ENCODE measurements around the gene LPP.
"Not testable (repeated sequence)": the region's sequence is repeated elsewhere in the genome, so short reads cannot be mapped to it uniquely, and the experiment has no call there.

LPP gene

DNA sequence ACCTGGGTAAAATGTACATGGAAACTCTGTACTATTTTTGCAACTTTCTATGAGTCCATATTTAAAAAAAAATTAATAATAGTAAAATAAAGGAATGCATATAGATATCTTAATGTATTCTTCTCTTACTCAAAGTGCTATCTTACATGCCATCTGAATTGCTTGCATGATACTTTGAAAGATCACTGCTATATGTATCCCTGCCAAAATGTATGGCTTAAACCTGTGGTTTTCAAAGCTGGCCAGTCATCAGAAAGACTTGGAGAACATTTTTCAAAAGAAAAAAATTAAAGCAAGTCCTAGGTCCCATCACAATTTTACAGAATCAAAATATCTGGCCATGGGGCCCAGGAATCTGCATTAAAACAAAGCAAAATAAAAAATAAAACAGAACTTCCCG lies 262.1 kb downstream of the LPP start:
- no peak for DNase-seq

DNA sequence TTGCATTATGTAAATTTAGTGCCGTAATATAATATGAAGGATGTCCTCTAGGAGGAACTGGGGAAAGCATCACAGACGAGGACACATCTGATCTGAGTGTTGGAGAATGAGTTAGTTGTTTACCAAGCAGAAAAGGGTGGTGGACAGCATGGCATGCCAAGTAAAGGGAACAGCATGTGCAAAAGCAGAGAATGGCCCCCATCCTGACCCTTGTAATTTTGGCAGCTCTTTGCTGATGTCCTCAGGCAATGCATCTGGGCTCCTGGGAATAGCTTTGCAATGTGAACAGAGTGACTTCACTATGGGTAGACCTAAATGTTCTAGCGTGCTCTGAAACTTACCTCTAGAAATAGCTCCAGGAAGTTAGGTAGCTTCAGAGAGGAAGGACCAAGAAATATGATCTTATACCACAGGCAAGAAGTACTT lies 263.3 kb downstream of the LPP start:
- no peak for DNase-seq

DNA sequence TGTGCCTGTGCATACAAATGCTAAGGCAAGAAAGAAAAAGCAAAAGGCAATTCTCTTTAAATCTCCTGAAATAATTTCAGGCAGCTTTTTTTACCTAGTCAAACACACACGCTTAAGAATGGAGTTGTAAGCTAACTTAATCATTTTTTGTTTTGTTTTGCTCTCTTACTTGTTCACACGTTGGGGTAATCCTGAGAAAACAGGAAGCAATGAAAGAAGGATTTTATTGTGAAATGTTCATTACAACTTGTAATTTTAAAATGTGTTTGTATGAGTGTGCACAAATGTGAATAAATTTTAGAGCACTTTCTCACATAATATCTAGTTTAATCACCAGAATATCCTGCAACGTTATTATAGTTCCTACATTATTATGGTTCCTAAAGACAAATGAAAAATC lies 263.8 kb downstream of the LPP start:
- no peak for DNase-seq

DNA sequence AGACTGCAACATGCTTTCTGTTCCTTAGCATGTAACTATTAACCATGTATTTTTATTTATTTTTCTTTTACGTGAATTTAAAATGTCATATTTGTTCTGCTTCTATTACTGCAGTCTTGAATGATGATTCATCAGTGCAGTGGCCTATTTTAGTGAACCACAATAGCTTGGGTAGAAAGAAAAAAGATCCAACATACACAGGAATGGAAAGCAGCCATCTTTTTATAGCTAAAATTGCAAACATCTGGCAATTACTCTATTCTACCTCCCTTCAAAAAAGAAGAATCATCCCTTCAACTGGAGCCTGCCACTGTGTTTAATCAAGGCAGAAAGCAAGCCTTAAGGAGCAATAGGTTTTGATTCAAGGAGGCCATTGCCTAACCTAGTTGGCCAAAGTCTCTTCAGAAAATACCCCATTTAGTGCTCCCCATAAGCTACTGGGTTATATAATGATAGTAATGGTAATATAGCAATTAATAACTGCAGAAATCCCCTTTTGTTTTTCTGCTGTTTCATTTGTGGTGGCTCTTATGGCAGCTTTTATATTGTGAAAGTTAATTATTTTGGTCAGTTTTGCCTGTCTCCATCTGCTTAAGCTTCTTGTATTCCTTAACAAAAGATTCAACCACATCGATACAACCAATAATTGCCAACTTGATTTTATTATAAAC lies 267.3 kb downstream of the LPP start:
- DNase-seq, result no peak

DNA sequence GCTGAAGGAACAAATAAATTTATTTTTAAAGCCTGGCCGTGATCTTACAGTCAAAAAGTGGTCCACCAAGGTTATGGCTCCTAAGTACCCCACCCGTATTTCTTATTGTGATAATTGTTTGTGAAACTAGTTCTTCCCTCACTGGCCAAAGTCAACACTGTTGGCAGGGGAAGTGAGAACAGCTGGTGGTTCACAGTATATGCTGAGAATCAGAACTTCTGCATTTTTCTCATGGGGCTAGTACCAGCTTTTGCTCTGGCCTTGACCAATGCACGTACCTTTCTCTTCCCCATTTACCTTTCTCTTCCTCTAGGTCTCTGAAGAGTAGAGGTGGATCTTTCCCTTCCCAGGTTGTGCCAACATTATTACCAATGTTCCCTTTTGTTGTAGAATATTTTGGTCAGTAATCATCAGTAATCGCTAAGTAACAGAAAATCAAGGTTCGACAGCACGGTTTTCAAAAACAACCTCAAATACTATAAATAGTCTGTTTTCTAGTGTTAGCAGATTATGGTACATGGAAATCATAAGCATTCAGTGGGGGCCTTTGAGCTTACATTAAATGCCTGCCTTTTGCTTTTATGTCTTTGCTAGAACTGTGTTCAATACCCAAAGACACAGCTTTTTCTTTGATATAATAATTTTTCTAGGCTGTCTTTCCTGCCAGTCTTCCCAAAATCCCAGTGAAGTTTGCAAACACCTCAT lies 268.0 kb downstream of the LPP start:
- DNase-seq, result no peak

DNA sequence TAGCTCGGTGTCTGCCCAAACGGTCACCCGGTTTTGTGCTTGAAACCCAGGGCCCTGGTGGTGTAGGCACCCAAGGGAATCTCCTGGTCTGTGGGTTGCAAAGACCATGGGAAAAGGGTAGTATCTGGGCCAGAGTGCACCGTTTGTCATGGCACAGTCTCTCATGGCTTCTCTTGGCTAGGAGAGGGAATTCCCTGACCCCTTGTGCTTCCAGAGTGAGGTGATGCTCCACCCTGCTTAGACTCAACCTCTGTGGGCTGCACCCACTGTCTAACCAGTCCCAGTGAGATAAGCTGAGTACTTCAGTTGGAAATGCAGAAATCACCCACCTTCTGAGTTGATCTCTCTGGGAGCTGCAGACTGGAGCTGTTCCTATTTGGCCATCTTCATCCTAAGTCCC lies 274.0 kb downstream of the LPP start:
- not testable (repeated sequence) for DNase-seq

DNA sequence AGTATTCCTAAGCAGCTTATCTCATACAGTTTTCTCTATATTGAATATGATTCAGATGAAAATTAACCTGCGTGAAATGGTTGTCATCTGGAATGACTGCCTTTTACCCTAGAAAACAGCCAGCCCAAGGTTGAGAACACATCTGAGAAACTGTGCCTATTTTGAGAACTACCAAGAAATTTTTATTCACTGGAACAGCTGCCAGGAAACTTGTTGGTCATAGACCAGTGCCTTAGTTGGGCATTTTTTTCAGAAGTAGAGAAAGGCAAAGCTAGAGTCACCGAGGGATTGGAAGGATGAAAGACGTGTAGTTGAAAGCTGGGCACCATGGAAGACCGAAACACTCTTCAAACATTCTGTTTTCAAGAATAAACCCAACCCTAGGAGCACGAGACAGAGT lies 277.1 kb downstream of the LPP start:
- DNase-seq, result no peak

DNA sequence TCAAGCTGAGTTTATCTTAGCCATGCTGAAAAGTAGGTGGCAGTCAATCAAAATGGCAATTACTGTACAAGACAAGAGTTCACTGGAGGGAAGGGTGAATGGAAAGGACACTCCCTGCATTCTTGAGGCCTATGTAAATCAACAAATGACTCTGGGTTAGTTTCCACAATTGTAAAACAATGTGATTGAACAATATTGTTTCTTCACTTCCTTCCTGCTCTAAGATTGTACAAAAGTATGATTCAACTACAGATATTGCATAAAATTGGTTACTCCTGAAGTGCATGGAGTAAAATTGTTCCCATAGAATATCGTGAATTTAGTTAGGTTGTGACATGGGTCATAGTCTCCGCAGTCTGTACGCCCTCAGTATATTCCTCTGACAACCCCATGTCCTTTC lies 277.6 kb downstream of the LPP start:
- DNase-seq, result no peak

DNA sequence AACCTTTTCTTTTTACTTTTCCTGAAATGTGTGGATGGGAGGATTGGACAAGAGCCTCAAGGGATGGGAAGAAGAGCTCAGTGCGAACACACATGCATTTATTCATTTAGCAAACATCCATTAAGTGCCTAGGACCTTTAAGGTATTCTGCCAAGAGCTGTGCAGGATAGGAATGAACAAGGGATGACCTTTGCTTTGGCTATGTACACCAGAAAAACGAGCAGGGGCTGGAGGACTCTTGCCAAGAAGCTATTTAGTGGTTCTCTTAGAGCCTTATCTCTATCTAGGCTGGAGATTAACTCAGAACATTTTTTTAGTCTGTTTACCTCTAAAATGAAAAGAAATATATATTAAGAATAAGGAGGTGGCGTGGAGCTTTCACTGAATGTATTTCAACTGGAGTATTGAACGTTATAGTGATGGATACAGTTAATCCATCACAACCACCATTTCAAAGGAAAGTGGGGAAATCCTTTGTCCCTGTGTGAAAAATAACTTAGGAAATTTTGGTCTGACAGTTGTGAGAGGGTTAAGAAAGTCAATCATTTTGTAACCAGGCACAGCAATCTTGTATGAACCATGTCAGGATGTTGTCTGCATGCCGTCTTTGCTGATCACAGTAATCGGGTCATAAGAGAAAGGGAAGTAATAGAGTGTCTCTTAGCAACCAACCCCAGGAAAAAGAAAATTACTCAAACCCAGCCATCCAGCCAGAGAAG lies 279.0 kb downstream of the LPP start:
- no peak for DNase-seq

DNA sequence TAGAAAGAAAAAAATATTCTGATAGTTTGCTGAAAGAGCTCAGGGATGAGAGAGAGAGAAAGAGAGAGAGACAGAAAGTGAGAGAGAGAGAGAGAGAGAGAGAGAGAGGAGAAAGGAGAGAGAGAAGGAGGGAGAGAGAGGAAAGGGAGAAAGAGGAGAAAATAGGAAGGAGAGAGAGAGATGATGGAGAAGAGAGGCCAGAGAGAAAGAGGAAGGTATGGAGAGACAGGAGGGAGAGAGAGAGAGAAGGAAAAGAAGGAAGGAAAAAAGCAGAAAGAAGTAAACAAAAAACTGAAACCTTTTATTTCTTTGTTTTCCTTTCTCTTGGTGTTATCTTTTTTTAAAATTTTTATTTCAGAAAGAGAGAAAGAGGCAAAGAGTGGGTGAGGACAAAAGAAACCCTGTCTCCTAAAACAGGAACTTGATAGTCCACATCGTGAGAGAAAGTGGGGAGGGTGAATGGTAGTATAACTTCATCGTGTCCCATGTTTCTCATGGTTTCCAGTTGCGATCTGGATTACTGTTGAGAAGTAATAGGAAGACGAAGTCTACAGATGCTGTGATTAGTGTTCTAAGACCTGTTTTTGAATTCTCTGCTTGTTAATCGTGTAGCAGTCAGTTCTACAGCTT lies 279.7 kb downstream of the LPP start:
- no peak for DNase-seq

DNA sequence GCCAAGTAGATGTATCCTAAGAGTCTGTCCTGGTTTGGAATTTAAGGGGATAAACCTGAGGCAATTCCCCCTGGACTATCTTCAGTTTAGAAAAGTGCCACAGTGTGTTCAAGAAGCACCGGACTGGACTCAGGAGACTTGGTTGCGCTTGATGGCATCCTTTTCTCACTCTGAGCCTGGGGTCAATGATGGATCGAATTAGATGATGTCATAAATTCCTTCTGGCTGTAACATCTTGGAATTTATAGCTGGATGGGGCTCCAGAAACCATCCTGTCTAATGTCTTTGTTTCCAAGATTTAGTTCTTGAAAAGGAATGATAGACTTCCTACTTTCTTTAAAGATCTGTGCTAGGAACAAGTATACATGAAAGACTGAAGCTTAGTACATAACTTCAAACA lies 280.6 kb downstream of the LPP start:
- DNase-seq, result no peak

DNA sequence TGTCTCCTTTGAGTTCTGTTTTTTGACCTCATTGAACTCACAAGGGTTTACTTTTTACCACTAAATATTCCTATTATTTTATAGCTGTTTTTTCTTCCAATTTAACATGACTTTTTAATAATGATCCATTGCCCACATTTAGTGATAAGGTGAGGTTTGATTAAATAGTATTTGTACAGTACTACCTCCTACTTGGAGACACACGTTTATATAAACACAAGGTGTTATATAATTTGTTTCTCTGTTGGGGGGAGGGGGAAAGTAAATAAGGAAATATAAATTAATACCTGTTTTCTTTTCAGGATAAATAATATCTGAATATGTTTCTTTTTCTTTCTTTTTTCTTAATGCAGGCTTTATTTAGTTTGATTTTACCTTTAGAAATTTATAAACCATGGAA lies 281.3 kb downstream of the LPP start:
- DNase-seq, result no peak

DNA sequence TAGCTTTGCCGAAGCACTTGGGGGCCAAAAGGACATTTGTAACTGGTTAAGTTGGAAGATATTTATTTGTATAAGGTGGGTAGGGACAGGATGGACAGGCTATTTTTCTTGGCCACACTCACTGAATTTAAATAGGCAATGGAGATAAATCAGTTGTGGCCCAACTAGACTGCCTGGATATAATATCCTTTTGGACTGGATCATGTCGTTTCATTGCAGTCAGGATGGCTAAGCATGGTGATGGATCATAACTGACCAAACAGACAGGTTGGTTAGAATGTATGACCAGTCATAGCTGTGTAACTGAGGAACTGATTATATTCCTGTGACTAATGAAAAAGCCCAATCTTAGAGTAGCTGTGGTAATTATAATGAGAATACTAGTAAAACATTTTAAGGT lies 284.0 kb downstream of the LPP start:
- DNase-seq, result no peak

DNA sequence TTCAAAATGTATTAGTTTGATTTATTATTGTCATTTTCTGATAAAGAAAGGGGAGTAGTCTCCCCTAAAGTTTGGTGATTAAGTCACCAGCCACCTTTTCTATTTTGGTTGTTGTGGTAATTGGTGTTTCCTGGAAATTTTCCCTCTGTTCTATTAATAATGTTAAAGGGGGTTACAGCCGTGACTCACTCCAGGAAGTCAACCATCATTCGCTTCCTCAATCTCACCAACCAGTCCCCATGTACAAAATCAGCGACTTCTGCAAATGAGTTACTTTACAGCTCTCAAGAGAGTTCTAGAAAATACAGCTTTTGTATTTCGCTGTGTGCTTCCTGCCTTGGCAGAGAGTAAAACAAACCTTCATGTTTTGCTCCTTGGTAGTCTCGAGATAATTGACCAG lies 285.1 kb downstream of the LPP start:
- DNase-seq, result no peak

DNA sequence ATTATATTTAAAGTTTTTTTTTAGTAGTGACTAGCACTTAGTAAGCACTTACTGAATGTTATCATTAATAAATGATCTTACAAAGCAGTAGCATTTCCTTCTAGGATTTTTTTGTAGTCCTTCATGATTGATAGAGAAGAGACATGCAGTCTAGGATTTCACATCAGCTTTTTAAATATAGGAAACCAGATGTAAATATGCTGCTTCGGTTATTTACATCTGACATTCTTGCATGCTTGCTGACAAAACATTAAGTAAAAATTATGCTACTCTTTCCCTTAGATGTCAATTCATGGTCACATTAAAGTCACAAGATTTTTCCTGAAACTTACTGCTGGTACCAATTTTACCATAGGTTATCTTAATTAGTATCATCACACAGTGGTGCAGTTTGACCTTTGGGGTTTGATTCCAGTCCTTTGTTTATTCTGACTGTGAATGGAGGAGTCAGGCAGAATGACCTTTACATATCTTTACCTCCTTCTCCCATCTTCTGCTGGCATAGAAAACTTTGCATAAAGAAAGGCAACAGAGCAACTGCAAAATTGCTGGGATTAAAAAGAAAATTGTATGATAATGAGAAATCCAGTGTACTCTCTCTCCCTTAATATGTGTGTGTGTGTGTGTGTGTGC lies 286.5 kb downstream of the LPP start:
- no peak for DNase-seq

DNA sequence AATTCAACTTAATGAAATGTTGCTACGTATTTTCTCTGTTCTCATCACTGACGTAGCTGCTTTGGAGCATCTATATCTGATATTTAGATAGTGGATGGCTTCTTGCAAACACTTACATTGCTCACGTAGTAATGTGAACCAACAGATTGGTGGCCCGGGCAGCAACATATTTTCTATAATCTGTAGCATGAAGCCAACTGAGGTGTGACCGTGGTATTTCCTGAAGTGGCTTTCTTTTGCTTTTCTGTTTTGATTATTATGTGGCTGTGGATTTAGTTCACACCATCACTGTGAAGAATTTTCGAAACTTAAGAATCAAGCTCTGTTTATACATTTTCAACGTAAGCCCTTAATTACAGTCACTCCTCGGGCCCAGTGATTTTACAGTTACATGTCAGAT lies 288.5 kb downstream of the LPP start:
- DNase-seq, result no peak

DNA sequence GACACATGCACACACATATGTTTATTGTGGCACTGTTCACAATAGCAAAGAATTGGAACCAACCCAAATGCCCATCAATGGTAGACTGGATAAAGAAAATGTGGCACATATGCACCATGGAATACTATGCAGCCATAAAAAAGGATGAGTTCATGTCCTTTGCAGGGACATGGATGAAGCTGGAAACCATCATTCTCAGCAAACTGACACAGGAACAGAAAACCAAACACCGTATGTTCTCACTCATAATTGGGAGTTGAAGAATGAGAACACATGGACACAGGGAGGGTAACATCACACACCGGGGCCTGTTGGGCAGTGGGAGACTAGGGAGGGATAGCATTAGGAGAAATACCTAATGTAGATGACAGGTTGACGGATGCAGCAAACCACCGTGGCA lies 291.2 kb downstream of the LPP start:
- DNase-seq, result not testable (repeated sequence)

DNA sequence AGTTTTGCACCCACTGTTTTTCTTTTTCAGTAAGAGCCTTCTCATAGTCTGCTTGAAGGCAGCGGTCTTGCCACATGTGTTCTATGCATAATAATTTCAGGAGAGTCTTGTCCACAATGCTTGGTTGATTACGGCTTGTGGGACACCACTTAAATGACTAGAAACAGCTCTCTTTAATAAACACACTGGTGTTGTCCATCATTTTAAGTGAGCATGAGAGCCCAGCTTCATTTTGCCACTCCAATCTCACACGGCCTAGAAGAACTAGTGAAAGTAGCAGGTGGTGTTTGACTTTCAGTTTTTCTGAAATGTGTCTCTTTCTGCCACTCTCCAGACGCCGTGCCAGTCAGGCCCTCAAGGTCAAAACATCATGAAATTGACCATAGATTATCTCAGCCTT lies 292.1 kb downstream of the LPP start:
- no peak for DNase-seq

DNA sequence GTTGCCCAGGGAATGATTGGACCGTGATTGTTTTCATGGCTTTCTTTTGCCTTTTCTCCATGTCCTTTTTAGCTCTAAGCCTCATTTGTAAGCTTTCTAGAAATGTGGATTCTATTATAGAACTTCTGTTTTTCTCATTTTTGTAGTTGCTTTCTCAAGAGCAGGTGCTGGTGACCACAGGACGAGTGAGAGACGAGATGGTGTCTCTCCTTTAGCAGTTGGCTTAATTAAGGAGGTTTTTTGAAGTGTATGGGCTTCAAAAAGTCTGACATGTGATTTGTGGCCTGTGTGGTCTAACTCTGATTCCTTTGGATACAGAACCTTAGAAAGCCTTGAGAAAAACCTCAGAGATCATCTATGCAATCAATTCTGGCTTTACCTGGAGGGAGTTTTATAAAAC lies 292.8 kb downstream of the LPP start:
- no peak for DNase-seq

DNA sequence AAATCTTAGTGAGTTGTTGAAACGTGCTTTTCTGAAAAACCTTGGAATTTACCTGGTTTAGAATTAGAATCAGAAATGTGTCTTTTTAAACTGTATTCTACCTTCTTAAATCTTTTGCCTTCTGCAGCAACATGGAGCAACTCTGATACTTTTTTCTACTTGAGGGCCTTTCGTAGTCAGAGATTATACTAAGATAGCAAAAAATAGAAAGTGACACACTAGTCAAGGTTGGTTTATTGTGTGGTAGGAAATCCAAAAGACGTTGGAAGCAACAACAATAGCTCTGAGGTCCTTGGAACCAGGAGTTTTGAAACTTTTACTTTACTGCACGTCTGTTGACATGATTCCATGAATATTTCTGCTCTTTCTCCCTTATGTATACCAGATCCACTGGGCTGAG lies 294.9 kb downstream of the LPP start:
- no peak for DNase-seq

DNA sequence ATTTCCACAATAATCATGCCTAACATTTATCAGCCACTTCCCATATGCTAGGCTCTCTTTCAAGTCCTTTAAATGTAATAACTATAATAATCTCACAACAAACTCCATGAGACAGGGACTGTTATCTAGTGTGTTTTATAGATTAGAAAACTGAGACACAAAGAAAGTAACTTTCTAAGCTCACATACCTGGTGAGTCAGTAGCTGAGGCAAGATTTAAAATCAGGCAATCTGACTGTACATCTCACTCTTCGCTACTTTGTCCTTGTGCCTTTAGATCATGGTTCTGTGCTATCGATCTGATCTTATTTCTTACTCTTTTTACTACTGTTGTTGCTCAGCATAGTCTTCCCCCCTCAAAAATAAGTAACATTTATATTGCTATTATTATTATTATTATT lies 295.5 kb downstream of the LPP start:
- no peak for DNase-seq

DNA sequence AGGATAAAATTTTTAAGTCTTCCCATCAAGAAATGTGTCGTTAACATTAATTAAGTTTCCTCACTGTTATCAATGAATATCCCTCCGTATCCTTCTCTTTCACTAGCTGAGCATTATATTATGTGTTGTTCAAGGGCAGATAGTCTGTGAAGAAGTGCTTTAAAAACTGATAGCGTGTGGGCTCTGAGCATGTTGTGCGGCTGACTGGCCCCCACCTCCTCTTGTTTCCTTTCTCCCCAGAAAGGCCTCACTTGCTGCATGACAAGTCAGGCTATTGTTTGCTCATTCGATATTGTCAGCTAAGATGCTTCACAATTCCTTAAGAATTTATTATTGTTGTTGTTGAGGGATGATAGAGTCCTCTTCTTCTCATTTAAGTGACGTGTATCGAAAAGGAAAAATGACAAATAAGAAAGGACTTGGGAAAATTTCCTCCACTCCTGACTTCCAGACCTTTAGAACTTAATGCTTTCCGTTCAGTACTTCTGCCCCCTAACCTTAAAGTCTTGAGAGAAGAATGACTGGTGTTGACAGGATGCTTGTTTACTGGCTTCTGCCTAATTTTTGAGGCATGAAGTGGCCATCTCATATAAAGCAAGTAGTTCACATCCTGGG lies 298.3 kb downstream of the LPP start:
- no peak for DNase-seq

Measured in left hindlimb (tissue), 1 donor.